K562 (cell line): ENCODE results near the gene CLEC2B. TPM values are rescaled to one million over a fixed set of nuclear protein-coding genes. Genes with fewer than 3 reads are reported as not detected.

Source experiments
- CCNT2 ChIP-seq: IDR thresholded peaks from 2 replicates; pipeline ENCODE4 v1.6.1; 2011; ENCODE audit warnings: borderline replicate concordance, low read depth, mild to moderate bottlenecking, moderate library complexity, mixed read lengths, low read length; ENCODE audit not compliant: insufficient read length; ENCODE audit errors: extremely low read depth
- CTBP1 ChIP-seq: fragments of 450-650 bp; IDR thresholded peaks from 2 replicates; pipeline ENCODE4 v1.6.1; 2016; ENCODE audit warnings: borderline replicate concordance
- MAZ ChIP-seq, 2 experiments: fragments of 450-650 bp in 1 of 2; sonication (generic) in 1 of 2; formaldehyde crosslinking; IDR thresholded peaks in 1 of 2; conservative IDR thresholded peaks in 1 of 2; 2 replicates each; pipeline versions ENCODE4 v1.4.0 to v1.5.0; 2020; ENCODE audit warnings: mild to moderate bottlenecking in 1 of 2, missing genetic modification reagents in 1 of 2
- MTA3 ChIP-seq: fragments of 450-650 bp; formaldehyde crosslinking; IDR thresholded peaks from 2 replicates; pipeline ENCODE4 v1.6.1; 2017; ENCODE audit warnings: mild to moderate bottlenecking, borderline replicate concordance
- SAFB ChIP-seq: fragments of 200-400 bp; formaldehyde crosslinking; IDR thresholded peaks from 2 replicates; pipeline ENCODE4 v1.6.1; 2017; ENCODE audit warnings: low read depth, low read length, borderline replicate concordance
- TRIM28 ChIP-seq: fragments of 450-650 bp; IDR thresholded peaks from 2 replicates; pipeline ENCODE4 v1.6.1; 2017
- ZNF140 ChIP-seq: fragments of 250-450 bp; sonication (Bioruptor Pico); IDR thresholded peaks from 2 replicates; pipeline ENCODE4 v1.8.0; 2021; ENCODE audit warnings: moderate library complexity, mild to moderate bottlenecking, inconsistent platforms
- polyA plus RNA-seq, 8 experiments: library from polyadenylated mRNA; depleted of rRNA in 4 of 8; stranded (reverse) in 5 of 8; unstranded in 3 of 8; fragments of >200 nt; fragmentation: Nextera tagmentation in 2 of 8; fragmentation: Illumina TruSeq in 1 of 8; extraction: Ambion mirVana in 2 of 8; extraction: Trizol in 1 of 8; gene quantifications; 2 replicates each; pipeline versions ENCODE4 v1.2.1 to v1.2.3, GENCODE V29; 2011 to 2014; ENCODE audit warnings: inconsistent platforms in 1 of 8, missing spikeins in 1 of 8
- total RNA-seq, 7 experiments: library from RNA; depleted of rRNA in 6 of 7; stranded (reverse); fragments of >200 nt in 6 of 7; fragmentation: Illumina TruSeq in 2 of 7; extraction: Trizol in 2 of 7; gene quantifications; 2 replicates each; pipeline versions ENCODE4 v1.2.1 to v1.2.3, GENCODE V29; 2011 to 2021; ENCODE audit warnings: low replicate concordance in 1 of 7
- TF ChIP-seq, protein P1 (sequence below), 2 experiments: fragments of 450-650 bp; formaldehyde crosslinking in 1 of 2; IDR thresholded peaks; 2 replicates each; pipeline versions ENCODE4 v1.4.0 to v1.6.1; 2014 to 2020; ENCODE audit warnings: mild to moderate bottlenecking in 2 of 2, borderline replicate concordance in 1 of 2, low read depth in 1 of 2
- TF ChIP-seq, protein P2 (sequence below), 3 experiments: IDR thresholded peaks in 2 of 3; conservative IDR thresholded peaks in 1 of 3; 2 replicates each; pipeline ENCODE4 v1.5.1; 2011 to 2012; ENCODE audit warnings: low read length in 3 of 3, mild to moderate bottlenecking in 3 of 3, control low read depth in 2 of 3, improper control_type of control experiment in 1 of 3, inconsistent platforms in 1 of 3, low read depth in 1 of 3, mixed read lengths in 1 of 3, moderate library complexity in 1 of 3; ENCODE audit not compliant: insufficient read depth in 2 of 3
- TF ChIP-seq, protein P3 (sequence below): fragments of 450-650 bp; IDR thresholded peaks from 2 replicates; pipeline ENCODE4 v1.6.1; 2016; ENCODE audit warnings: low read depth, mild to moderate bottlenecking, moderate library complexity
- TF ChIP-seq, protein P4 (sequence below): IDR thresholded peaks from 2 replicates; pipeline ENCODE4 v1.6.1; 2011; ENCODE audit warnings: borderline replicate concordance, low read depth, mild to moderate bottlenecking, moderate library complexity, low read length; ENCODE audit not compliant: insufficient read depth, poor library complexity, severe bottlenecking

CLEC2B gene
- total and polyA plus RNA-seq, 9 of the 15 experiments (the other 6 are each of a cell fraction or from before 2014, with no cell fraction given), result 1.3 to 5.9 (median 2.9) TPM

DNA sequence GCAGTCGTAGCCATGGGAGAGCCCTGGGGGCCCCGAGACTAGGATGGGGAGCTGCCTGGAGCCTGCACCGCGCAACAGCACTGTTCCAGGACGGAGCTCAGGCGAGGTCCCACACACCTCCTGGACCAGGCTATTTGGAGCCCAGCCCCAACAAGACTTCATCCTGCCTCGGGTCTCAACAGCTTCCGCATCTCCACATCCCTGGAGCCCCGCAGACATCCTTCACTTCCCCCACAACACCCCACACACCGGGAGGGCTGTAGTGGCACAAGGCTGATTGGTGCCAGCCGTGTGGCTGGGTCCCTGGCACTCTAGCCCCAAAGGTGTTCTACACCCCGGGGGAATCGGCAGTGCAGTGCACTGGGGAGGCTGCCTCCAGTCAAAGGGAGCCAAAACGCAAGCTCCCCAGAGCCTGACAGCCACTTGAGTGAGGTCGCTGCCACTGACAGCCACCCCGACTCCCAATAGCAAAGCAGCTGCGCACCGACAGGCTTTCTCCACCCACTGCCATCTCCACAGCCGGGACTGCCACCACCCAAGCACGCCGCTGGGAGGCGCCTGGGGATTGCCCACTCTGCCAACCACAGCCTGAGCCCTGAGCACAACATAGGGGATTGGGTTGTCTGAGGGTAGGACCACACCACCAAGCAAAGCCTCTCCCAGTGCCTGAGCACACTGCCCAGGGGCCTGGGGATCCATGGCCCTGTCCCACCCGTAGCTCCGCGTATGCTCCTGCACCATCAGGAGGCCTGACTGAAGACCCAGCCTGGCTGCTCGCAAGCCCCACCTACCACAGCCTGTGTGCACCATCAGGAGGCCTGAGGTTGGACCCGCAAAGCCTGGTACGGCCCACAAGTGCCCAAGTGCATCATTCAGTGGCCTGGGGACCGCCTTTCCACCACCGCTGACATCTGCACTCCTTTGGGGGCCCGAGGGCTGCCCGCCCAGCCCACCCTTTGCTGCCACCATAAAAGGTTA is 55.0 kb downstream of the CLEC2B start (continued):
- TF ChIP-seq, protein P1, sequence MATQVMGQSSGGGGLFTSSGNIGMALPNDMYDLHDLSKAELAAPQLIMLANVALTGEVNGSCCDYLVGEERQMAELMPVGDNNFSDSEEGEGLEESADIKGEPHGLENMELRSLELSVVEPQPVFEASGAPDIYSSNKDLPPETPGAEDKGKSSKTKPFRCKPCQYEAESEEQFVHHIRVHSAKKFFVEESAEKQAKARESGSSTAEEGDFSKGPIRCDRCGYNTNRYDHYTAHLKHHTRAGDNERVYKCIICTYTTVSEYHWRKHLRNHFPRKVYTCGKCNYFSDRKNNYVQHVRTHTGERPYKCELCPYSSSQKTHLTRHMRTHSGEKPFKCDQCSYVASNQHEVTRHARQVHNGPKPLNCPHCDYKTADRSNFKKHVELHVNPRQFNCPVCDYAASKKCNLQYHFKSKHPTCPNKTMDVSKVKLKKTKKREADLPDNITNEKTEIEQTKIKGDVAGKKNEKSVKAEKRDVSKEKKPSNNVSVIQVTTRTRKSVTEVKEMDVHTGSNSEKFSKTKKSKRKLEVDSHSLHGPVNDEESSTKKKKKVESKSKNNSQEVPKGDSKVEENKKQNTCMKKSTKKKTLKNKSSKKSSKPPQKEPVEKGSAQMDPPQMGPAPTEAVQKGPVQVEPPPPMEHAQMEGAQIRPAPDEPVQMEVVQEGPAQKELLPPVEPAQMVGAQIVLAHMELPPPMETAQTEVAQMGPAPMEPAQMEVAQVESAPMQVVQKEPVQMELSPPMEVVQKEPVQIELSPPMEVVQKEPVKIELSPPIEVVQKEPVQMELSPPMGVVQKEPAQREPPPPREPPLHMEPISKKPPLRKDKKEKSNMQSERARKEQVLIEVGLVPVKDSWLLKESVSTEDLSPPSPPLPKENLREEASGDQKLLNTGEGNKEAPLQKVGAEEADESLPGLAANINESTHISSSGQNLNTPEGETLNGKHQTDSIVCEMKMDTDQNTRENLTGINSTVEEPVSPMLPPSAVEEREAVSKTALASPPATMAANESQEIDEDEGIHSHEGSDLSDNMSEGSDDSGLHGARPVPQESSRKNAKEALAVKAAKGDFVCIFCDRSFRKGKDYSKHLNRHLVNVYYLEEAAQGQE (IDR thresholded peaks at IDR 0.05; ENCODE audit: borderline replicate concordance), result peak; percentile 64
- TF ChIP-seq, protein P1 (CRISPR knock-in tag; IDR thresholded peaks at IDR 0.05; ENCODE audit: low read depth), result no peak
- TF ChIP-seq CTBP1 (no peak), MAZ (CRISPR knock-in tag; conservative IDR thresholded peaks at IDR 0.05 in 1 of 2, IDR thresholded peaks at IDR 0.05 in 1 of 2) (no peak), MTA3 (no peak), SAFB (peak; percentile 63; the same call in 1 of the 2 replicates), ZNF140 (CRISPR knock-in tag) (no peak), CCNT2 (no peak), TRIM28 (no peak)
- TF ChIP-seq, protein P2, sequence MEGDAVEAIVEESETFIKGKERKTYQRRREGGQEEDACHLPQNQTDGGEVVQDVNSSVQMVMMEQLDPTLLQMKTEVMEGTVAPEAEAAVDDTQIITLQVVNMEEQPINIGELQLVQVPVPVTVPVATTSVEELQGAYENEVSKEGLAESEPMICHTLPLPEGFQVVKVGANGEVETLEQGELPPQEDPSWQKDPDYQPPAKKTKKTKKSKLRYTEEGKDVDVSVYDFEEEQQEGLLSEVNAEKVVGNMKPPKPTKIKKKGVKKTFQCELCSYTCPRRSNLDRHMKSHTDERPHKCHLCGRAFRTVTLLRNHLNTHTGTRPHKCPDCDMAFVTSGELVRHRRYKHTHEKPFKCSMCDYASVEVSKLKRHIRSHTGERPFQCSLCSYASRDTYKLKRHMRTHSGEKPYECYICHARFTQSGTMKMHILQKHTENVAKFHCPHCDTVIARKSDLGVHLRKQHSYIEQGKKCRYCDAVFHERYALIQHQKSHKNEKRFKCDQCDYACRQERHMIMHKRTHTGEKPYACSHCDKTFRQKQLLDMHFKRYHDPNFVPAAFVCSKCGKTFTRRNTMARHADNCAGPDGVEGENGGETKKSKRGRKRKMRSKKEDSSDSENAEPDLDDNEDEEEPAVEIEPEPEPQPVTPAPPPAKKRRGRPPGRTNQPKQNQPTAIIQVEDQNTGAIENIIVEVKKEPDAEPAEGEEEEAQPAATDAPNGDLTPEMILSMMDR (IDR thresholded peaks at IDR 0.05 in 2 of 3, conservative IDR thresholded peaks at IDR 0.05 in 1 of 3; ENCODE audit: insufficient read depth in 2 of 3, low read depth in 1 of 3, low read length in 3 of 3), result peak; percentile 69 to 81 (median 73)
- TF ChIP-seq, protein P3, sequence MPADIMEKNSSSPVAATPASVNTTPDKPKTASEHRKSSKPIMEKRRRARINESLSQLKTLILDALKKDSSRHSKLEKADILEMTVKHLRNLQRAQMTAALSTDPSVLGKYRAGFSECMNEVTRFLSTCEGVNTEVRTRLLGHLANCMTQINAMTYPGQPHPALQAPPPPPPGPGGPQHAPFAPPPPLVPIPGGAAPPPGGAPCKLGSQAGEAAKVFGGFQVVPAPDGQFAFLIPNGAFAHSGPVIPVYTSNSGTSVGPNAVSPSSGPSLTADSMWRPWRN, result no peak
- TF ChIP-seq, protein P4, sequence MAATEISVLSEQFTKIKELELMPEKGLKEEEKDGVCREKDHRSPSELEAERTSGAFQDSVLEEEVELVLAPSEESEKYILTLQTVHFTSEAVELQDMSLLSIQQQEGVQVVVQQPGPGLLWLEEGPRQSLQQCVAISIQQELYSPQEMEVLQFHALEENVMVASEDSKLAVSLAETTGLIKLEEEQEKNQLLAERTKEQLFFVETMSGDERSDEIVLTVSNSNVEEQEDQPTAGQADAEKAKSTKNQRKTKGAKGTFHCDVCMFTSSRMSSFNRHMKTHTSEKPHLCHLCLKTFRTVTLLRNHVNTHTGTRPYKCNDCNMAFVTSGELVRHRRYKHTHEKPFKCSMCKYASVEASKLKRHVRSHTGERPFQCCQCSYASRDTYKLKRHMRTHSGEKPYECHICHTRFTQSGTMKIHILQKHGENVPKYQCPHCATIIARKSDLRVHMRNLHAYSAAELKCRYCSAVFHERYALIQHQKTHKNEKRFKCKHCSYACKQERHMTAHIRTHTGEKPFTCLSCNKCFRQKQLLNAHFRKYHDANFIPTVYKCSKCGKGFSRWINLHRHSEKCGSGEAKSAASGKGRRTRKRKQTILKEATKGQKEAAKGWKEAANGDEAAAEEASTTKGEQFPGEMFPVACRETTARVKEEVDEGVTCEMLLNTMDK, result peak; percentile 66
